IPS-18a (cell line): ENCODE results near the gene NR1D2.

Experiments used
- H3K27ac ChIP-seq: one replicate; pipeline ENCODE4 v1.5.1; 2013; ENCODE audit warnings: low read length
- H3K27me3 ChIP-seq: one replicate; pipeline ENCODE4 v1.6.1; 2013; ENCODE audit warnings: mild to moderate bottlenecking, low read length; ENCODE audit not compliant: control insufficient read depth, insufficient read depth
- H3K36me3 ChIP-seq: one replicate; pipeline ENCODE4 v1.6.1; 2013; ENCODE audit warnings: low read depth, low read length; ENCODE audit not compliant: control insufficient read depth
- H3K4me1 ChIP-seq: one replicate; pipeline ENCODE4 v1.6.1; 2013; ENCODE audit warnings: low read depth, low read length; ENCODE audit not compliant: control insufficient read depth
- H3K4me3 ChIP-seq: one replicate; pipeline ENCODE4 v1.5.1; 2013; ENCODE audit warnings: low read length
- H3K9ac ChIP-seq: one replicate; pipeline ENCODE4 v1.6.1; 2013; ENCODE audit warnings: mild to moderate bottlenecking, low read length, moderate library complexity
- H3K9me3 ChIP-seq: one replicate; pipeline ENCODE4 v1.6.1; 2013; ENCODE audit warnings: low read depth, low read length; ENCODE audit not compliant: control insufficient read depth

NR1D2 gene

GRCh38 chr3:23932571-23932970 is 12.5 kb upstream of the NR1D2 start:
- Histone ChIP-seq H3K36me3 (no peaks in the 10 kb centered on the region), H3K4me3 (no peak overlapping the region), H3K27ac (no peak overlapping the region), H3K4me1 (no peaks in the 10 kb centered on the region), H3K27me3 (no peaks in the 10 kb centered on the region), H3K9ac (no peak overlapping the region), H3K9me3 (no peaks in the 10 kb centered on the region)

- H3K4me1 ChIP-seq = no peaks in the 10 kb centered on the region
- H3K27me3 ChIP-seq = no peaks in the 10 kb centered on the region
- no peak overlapping the region for H3K9ac ChIP-seq
- H3K27ac ChIP-seq = no peak overlapping the region
- no peaks in the 10 kb centered on the region for H3K9me3 ChIP-seq
- no peaks in the 10 kb centered on the region for H3K36me3 ChIP-seq
- H3K4me3 ChIP-seq = no peak overlapping the region
These were observed 10.8 kb upstream of the NR1D2 start for GRCh38 chr3:23934253-23934652.

- Histone ChIP-seq H3K4me3 (no peak overlapping the region), H3K4me1 (no peaks in the 10 kb centered on the region), H3K27ac (no peak overlapping the region), H3K9me3 (no peaks in the 10 kb centered on the region), H3K9ac (no peak overlapping the region), H3K27me3 (no peaks in the 10 kb centered on the region), H3K36me3 (no peaks in the 10 kb centered on the region)
These were observed 7.8 kb upstream of the NR1D2 start for GRCh38 chr3:23937296-23937695.

- Histone ChIP-seq H3K27me3 (no peaks in the 10 kb centered on the region), H3K36me3 (no peaks in the 10 kb centered on the region), H3K9ac (no peak overlapping the region), H3K4me3 (no peak overlapping the region), H3K9me3 (no peaks in the 10 kb centered on the region), H3K4me1 (peaks cover 3% of the 10 kb centered on the region), H3K27ac (no peak overlapping the region)
These were observed 6.4 kb upstream of the NR1D2 start for GRCh38 chr3:23938688-23939087.

GRCh38 chr3:23940775-23941174 is 4.3 kb upstream of the NR1D2 start:
- Histone ChIP-seq H3K4me3 (no peak overlapping the region), H3K4me1 (peaks cover 10% of the 10 kb centered on the region), H3K9me3 (no peaks in the 10 kb centered on the region), H3K9ac (no peak overlapping the region), H3K36me3 (no peaks in the 10 kb centered on the region), H3K27me3 (no peaks in the 10 kb centered on the region), H3K27ac (no peak overlapping the region)

GRCh38 chr3:23941440-23941839 is 3.6 kb upstream of the NR1D2 start:
- Histone ChIP-seq H3K9me3 (no peaks in the 10 kb centered on the region), H3K27me3 (no peaks in the 10 kb centered on the region), H3K9ac (no peak overlapping the region), H3K27ac (no peak overlapping the region), H3K4me3 (no peak overlapping the region), H3K4me1 (peaks cover 10% of the 10 kb centered on the region), H3K36me3 (no peaks in the 10 kb centered on the region)

GRCh38 chr3:23942546-23942945 is 2.5 kb upstream of the NR1D2 start:
- H3K27ac ChIP-seq = no peak overlapping the region
- no peaks in the 10 kb centered on the region for H3K36me3 ChIP-seq
- H3K9me3 ChIP-seq = no peaks in the 10 kb centered on the region
- H3K4me3 ChIP-seq = no peak overlapping the region
- no peaks in the 10 kb centered on the region for H3K27me3 ChIP-seq
- no peak overlapping the region for H3K9ac ChIP-seq
- H3K4me1 ChIP-seq = peaks cover 20% of the 10 kb centered on the region

GRCh38 chr3:23944007-23944783 is 891 bp upstream of the NR1D2 start:
- no peaks in the 10 kb centered on the region for H3K27me3 ChIP-seq
- peak overlapping the region; percentile 91 for H3K4me3 ChIP-seq
- H3K36me3 ChIP-seq = no peaks in the 10 kb centered on the region
- peaks cover 26% of the 10 kb centered on the region for H3K4me1 ChIP-seq
- H3K9ac ChIP-seq = peak overlapping the region; percentile 77
- no peak overlapping the region for H3K27ac ChIP-seq
- no peaks in the 10 kb centered on the region for H3K9me3 ChIP-seq

- Histone ChIP-seq H3K9me3 (no peaks in the 10 kb centered on the region), H3K27me3 (no peaks in the 10 kb centered on the region), H3K9ac (no peak overlapping the region), H3K4me3 (peak overlapping the region; percentile 45), H3K4me1 (peaks cover 26% of the 10 kb centered on the region), H3K27ac (no peak overlapping the region), H3K36me3 (no peaks in the 10 kb centered on the region)
These were observed 502 bp downstream of the NR1D2 start for GRCh38 chr3:23945663-23945912.

- H3K27ac ChIP-seq = peak overlapping the region; percentile 88
- peaks cover 26% of the 10 kb centered on the region for H3K4me1 ChIP-seq
- no peaks in the 10 kb centered on the region for H3K27me3 ChIP-seq
- H3K9me3 ChIP-seq = no peaks in the 10 kb centered on the region
- H3K36me3 ChIP-seq = no peaks in the 10 kb centered on the region
- peak overlapping the region; percentile 92 for H3K9ac ChIP-seq
- peak overlapping the region; percentile 95 for H3K4me3 ChIP-seq
These were observed 1.0 kb downstream of the NR1D2 start for GRCh38 chr3:23945913-23946687.

- H3K9me3 ChIP-seq = no peaks in the 10 kb centered on the region
- H3K27ac ChIP-seq = no peak overlapping the region
- no peaks in the 10 kb centered on the region for H3K27me3 ChIP-seq
- no peaks in the 10 kb centered on the region for H3K36me3 ChIP-seq
- peaks cover 22% of the 10 kb centered on the region for H3K4me1 ChIP-seq
- H3K4me3 ChIP-seq = no peak overlapping the region
- no peak overlapping the region for H3K9ac ChIP-seq
These were observed 3.7 kb downstream of the NR1D2 start for GRCh38 chr3:23948761-23949160.

- Histone ChIP-seq H3K9me3 (no peaks in the 10 kb centered on the region), H3K27ac (no peak overlapping the region), H3K4me3 (no peak overlapping the region), H3K27me3 (no peaks in the 10 kb centered on the region), H3K4me1 (peaks cover 17% of the 10 kb centered on the region), H3K36me3 (peaks cover 2% of the 10 kb centered on the region), H3K9ac (no peak overlapping the region)
These were observed 4.7 kb downstream of the NR1D2 start for GRCh38 chr3:23949784-23950183.
